GM23338 (cell line): ENCODE data around the gene C2orf81. TPM values are rescaled to one million over a fixed set of nuclear protein-coding genes. Genes with fewer than 3 reads are reported as not detected.

Experiments
- ATAC-seq: fragments of 200-7000 bp; cut with Tn5 transposase; 3 replicates; pipeline ENCODE4 v1.9.1; 2020
- DNase-seq: peaks from one replicate; pipeline ENCODE4 v3.0.0-alpha.2; 2015; ENCODE audit warnings: low spot score
- H2AFZ ChIP-seq: fragments of 200-600 bp; sonication (generic); 2 replicates; pipeline ENCODE4 v1.8.0; 2016; ENCODE audit warnings: antibody characterized with exemption, mild to moderate bottlenecking, moderate library complexity
- H3F3A ChIP-seq: fragments of 200-600 bp; sonication (generic); replicated peaks from 2 replicates; pipeline ENCODE4 v1.8.0; 2017; ENCODE audit warnings: antibody characterized with exemption, mixed run types, low read depth
- H3K27ac ChIP-seq: fragments of 200-600 bp; sonication (generic); 2 replicates; pipeline ENCODE4 v1.6.1; 2016; ENCODE audit warnings: low read depth
- H3K27me3 ChIP-seq: fragments of 200-600 bp; sonication (generic); 2 replicates; pipeline ENCODE4 v1.8.0; 2016; ENCODE audit warnings: mild to moderate bottlenecking, mixed run types, moderate library complexity; ENCODE audit not compliant: insufficient read depth
- H3K36me3 ChIP-seq: fragments of 200-600 bp; sonication (generic); 2 replicates; pipeline ENCODE4 v1.8.0; 2016; ENCODE audit warnings: mild to moderate bottlenecking; ENCODE audit not compliant: insufficient read depth
- H3K4me1 ChIP-seq: fragments of 200-600 bp; sonication (generic); 2 replicates; pipeline ENCODE4 v1.8.0; 2016; ENCODE audit warnings: mild to moderate bottlenecking, moderate library complexity; ENCODE audit not compliant: insufficient read depth
- H3K4me2 ChIP-seq: fragments of 200-600 bp; sonication (generic); 2 replicates; pipeline ENCODE4 v1.7.1; 2017; ENCODE audit warnings: mixed run types
- H3K4me3 ChIP-seq: fragments of 200-600 bp; sonication (generic); 2 replicates; pipeline ENCODE4 v1.6.1; 2016; ENCODE audit warnings: mixed run types
- H3K79me2 ChIP-seq: fragments of 200-600 bp; sonication (generic); replicated peaks from 2 replicates; pipeline ENCODE4 v1.8.0; 2017; ENCODE audit warnings: mild to moderate bottlenecking; ENCODE audit not compliant: insufficient read depth
- H3K9me2 ChIP-seq: fragments of 200-600 bp; sonication (generic); 2 replicates; pipeline ENCODE4 v1.8.0; 2017; ENCODE audit not compliant: insufficient read depth
- H4K20me1 ChIP-seq: fragments of 200-600 bp; sonication (generic); replicated peaks from 2 replicates; pipeline ENCODE4 v1.8.0; 2017; ENCODE audit warnings: mild to moderate bottlenecking; ENCODE audit not compliant: insufficient read depth
- H3K27ac Mint-ChIP-seq: 2 replicates; pipeline ENCODE4 v1.8.0; 2020; ENCODE audit warnings: inconsistent platforms, mild to moderate bottlenecking, moderate library complexity, mixed read lengths
- H3K27me3 Mint-ChIP-seq: 3 replicates; pipeline ENCODE4 v1.8.0; 2022; ENCODE audit warnings: low read depth, mild to moderate bottlenecking, moderate library complexity, mixed read lengths, inconsistent platforms; ENCODE audit not compliant: insufficient read depth, poor library complexity
- H3K36me3 Mint-ChIP-seq: 3 replicates; pipeline ENCODE4 v1.8.0; 2021; ENCODE audit warnings: low read depth, mild to moderate bottlenecking, inconsistent platforms, moderate library complexity, mixed read lengths
- H3K4me1 Mint-ChIP-seq: 3 replicates; pipeline ENCODE4 v1.8.0; 2020; ENCODE audit warnings: mild to moderate bottlenecking, inconsistent platforms, mixed read lengths
- H3K4me3 Mint-ChIP-seq: 3 replicates; pipeline ENCODE4 v1.8.0; 2021; ENCODE audit warnings: moderate library complexity, mild to moderate bottlenecking, inconsistent platforms, mixed read lengths
- H3K9me3 Mint-ChIP-seq: 3 replicates; pipeline ENCODE4 v1.8.0; 2020; ENCODE audit warnings: moderate library complexity, mild to moderate bottlenecking, inconsistent platforms, mixed read lengths
- CREB1 ChIP-seq: fragments of 250-450 bp; sonication (Bioruptor Pico); IDR thresholded peaks from 2 replicates; pipeline ENCODE4 v1.5.0; 2020; ENCODE audit warnings: low read depth, mild to moderate bottlenecking, moderate library complexity
- EZH2 ChIP-seq: fragments of 200-600 bp; sonication (generic); IDR thresholded peaks from one replicate; pipeline ENCODE4 v1.8.0; 2017; ENCODE audit warnings: antibody characterized with exemption, mild to moderate bottlenecking, low read depth; ENCODE audit not compliant: unreplicated experiment
- EZH2phosphoT487 ChIP-seq: fragments of 200-600 bp; sonication (generic); IDR thresholded peaks from one replicate; pipeline ENCODE4 v1.8.1; 2018; ENCODE audit warnings: antibody characterized with exemption; ENCODE audit not compliant: unreplicated experiment
- JUNB ChIP-seq: IDR thresholded peaks from one replicate; pipeline ENCODE4 v1.6.1; 2016; ENCODE audit warnings: antibody characterized with exemption; ENCODE audit not compliant: unreplicated experiment
- NANOG ChIP-seq: IDR thresholded peaks from 2 replicates; pipeline ENCODE4 v1.6.1; 2016; ENCODE audit warnings: antibody characterized with exemption, borderline replicate concordance
- POLR2AphosphoS5 ChIP-seq: IDR thresholded peaks from 2 replicates; pipeline ENCODE4 v1.6.1; 2016; ENCODE audit warnings: antibody characterized with exemption, low read depth
- REST ChIP-seq: IDR thresholded peaks from one replicate; pipeline ENCODE4 v1.6.1; 2018; ENCODE audit warnings: antibody characterized with exemption; ENCODE audit not compliant: unreplicated experiment
- ZNF114 ChIP-seq: fragments of 250-450 bp; sonication (Bioruptor Pico); IDR thresholded peaks from 2 replicates; pipeline ENCODE4 v1.5.0; 2020; ENCODE audit warnings: mild to moderate bottlenecking, moderate library complexity
- ZNF331 ChIP-seq: fragments of 250-450 bp; sonication (Bioruptor Pico); IDR thresholded peaks from 2 replicates; pipeline ENCODE4 v1.5.0; 2020; ENCODE audit warnings: low read depth, mild to moderate bottlenecking, moderate library complexity
- polyA plus RNA-seq: library from polyadenylated mRNA; unstranded; fragments of >200 nt; fragmentation: Nextera tagmentation; extraction: Ambion mirVana; gene quantifications from 2 replicates; pipeline ENCODE4 v1.2.1, GENCODE V29; 2016
- total RNA-seq: library from RNA; depleted of rRNA; stranded (reverse); fragments of >200 nt; shearing (Covaris generic); gene quantifications from 2 replicates; pipeline ENCODE4 v1.2.3, GENCODE V29; 2014
- TF ChIP-seq, protein P1 (sequence below): fragments of 250-450 bp; sonication (Bioruptor Pico); IDR thresholded peaks from 2 replicates; pipeline ENCODE4 v1.5.0; 2020; ENCODE audit warnings: mild to moderate bottlenecking, moderate library complexity

Gene C2orf81
- total and polyA plus RNA-seq, 2 experiments from 2014 or later, result 3.8 to 4.6 TPM

GRCh38 chr2:74414441-74414840, 7.0 kb downstream of the C2orf81 start:
- Histone ChIP-seq H4K20me1 (no peaks in the 10 kb centered on the region), H2AFZ (peak overlapping the region; percentile 97), H3K4me3 (peak overlapping the region; percentile 71), H3K79me2 (no peaks in the 10 kb centered on the region), H3F3A (0 out of 2 replicates have a peak, but pooled peaks cover 2% of the 10 kb centered on the region), H3K36me3 (no peaks in the 10 kb centered on the region), H3K9me2 (no peaks in the 10 kb centered on the region), H3K4me2 (peak overlapping the region; percentile 96), H3K27ac (no peak overlapping the region), H3K4me1 (peaks cover 16% of the 10 kb centered on the region), H3K27me3 (peaks cover 35% of the 10 kb centered on the region)
- peaks cover 13% of the 10 kb centered on the region; the same call in 2 of the 3 replicates for H3K4me1 Mint-ChIP-seq
- no peaks in the 10 kb centered on the region for H3K36me3 Mint-ChIP-seq
- peak overlapping the region; percentile 73; the same call in 2 of the 3 replicates for H3K4me3 Mint-ChIP-seq
- peak; percentile 47 for ATAC-seq
- no peaks in the 10 kb centered on the region for H3K9me3 Mint-ChIP-seq
- DNase-seq, result peak; percentile 59
- H3K27ac Mint-ChIP-seq, result no peak overlapping the region
- peaks cover 34% of the 10 kb centered on the region for H3K27me3 Mint-ChIP-seq
- no peak for TF ChIP-seq EZH2phosphoT487
- no peak for TF ChIP-seq EZH2
- no peak for TF ChIP-seq POLR2AphosphoS5
- no peak for TF ChIP-seq ZNF114 (CRISPR knock-in tag)
- TF ChIP-seq JUNB, result no peak
- TF ChIP-seq ZNF331 (CRISPR knock-in tag), result no peak
- TF ChIP-seq REST, result no peak

DNA sequence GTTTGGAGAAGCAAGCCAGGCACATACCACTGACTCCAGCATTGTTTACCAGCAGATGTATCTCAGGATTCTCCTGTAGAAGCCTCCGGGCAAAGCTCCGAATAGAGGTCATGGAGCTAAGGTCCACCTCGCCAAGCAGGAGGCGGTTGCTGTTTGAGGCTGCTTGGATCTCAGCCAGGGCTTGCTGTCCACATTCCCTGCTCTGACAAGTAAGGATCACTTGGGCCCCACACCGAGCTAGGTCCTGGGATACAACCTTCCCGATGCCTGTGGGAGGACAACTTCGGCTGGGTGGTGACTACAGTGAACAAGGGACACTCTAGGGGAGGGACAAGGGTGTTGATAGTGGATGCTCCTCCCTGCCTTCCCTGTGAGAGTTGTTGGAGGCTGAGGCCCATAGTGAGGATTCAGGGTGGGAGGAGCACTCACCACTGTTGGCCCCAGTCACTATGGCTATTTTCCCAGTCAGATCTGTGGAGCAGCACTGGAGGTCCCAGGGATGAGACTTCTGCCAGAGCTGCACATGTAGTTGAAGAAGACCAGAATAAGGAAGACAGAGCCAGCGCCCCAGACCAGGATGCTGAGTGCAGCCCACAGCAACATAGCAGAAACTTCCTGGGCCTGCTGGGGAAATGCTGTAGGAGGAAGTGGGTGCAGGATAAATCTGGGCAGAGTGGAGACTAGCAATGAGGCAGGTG, 8.3 kb downstream of the C2orf81 start:
- H3K36me3 ChIP-seq, result no peaks in the 10 kb centered on the region
- no peaks in the 10 kb centered on the region for H3K79me2 ChIP-seq
- no peaks in the 10 kb centered on the region for H3K9me2 ChIP-seq
- peaks cover 16% of the 10 kb centered on the region for H3K4me1 ChIP-seq
- Mint-ChIP-seq H3K4me3 (no peak overlapping the region), H3K36me3 (no peaks in the 10 kb centered on the region), H3K27ac (no peak overlapping the region), H3K27me3 (peaks cover 30% of the 10 kb centered on the region), H3K4me1 (peaks cover 13% of the 10 kb centered on the region; the same call in 2 of the 3 replicates), H3K9me3 (no peaks in the 10 kb centered on the region)
- H4K20me1 ChIP-seq, result no peaks in the 10 kb centered on the region
- DNase-seq (no peak), ATAC-seq (no peak)
- H3K4me2 ChIP-seq, result no peak overlapping the region
- no peak overlapping the region for H3K4me3 ChIP-seq
- H3K27ac ChIP-seq, result no peak overlapping the region
- H3K27me3 ChIP-seq, result peaks cover 35% of the 10 kb centered on the region
- no peak overlapping the region for H2AFZ ChIP-seq
- 0 out of 2 replicates have a peak, but pooled peaks cover 2% of the 10 kb centered on the region for H3F3A ChIP-seq
- TF ChIP-seq ZNF114 (CRISPR knock-in tag) (no peak), NANOG (no peak), EZH2 (no peak), ZNF331 (CRISPR knock-in tag) (no peak), POLR2AphosphoS5 (no peak), CREB1 (CRISPR knock-in tag) (no peak)
- TF ChIP-seq, protein P1, sequence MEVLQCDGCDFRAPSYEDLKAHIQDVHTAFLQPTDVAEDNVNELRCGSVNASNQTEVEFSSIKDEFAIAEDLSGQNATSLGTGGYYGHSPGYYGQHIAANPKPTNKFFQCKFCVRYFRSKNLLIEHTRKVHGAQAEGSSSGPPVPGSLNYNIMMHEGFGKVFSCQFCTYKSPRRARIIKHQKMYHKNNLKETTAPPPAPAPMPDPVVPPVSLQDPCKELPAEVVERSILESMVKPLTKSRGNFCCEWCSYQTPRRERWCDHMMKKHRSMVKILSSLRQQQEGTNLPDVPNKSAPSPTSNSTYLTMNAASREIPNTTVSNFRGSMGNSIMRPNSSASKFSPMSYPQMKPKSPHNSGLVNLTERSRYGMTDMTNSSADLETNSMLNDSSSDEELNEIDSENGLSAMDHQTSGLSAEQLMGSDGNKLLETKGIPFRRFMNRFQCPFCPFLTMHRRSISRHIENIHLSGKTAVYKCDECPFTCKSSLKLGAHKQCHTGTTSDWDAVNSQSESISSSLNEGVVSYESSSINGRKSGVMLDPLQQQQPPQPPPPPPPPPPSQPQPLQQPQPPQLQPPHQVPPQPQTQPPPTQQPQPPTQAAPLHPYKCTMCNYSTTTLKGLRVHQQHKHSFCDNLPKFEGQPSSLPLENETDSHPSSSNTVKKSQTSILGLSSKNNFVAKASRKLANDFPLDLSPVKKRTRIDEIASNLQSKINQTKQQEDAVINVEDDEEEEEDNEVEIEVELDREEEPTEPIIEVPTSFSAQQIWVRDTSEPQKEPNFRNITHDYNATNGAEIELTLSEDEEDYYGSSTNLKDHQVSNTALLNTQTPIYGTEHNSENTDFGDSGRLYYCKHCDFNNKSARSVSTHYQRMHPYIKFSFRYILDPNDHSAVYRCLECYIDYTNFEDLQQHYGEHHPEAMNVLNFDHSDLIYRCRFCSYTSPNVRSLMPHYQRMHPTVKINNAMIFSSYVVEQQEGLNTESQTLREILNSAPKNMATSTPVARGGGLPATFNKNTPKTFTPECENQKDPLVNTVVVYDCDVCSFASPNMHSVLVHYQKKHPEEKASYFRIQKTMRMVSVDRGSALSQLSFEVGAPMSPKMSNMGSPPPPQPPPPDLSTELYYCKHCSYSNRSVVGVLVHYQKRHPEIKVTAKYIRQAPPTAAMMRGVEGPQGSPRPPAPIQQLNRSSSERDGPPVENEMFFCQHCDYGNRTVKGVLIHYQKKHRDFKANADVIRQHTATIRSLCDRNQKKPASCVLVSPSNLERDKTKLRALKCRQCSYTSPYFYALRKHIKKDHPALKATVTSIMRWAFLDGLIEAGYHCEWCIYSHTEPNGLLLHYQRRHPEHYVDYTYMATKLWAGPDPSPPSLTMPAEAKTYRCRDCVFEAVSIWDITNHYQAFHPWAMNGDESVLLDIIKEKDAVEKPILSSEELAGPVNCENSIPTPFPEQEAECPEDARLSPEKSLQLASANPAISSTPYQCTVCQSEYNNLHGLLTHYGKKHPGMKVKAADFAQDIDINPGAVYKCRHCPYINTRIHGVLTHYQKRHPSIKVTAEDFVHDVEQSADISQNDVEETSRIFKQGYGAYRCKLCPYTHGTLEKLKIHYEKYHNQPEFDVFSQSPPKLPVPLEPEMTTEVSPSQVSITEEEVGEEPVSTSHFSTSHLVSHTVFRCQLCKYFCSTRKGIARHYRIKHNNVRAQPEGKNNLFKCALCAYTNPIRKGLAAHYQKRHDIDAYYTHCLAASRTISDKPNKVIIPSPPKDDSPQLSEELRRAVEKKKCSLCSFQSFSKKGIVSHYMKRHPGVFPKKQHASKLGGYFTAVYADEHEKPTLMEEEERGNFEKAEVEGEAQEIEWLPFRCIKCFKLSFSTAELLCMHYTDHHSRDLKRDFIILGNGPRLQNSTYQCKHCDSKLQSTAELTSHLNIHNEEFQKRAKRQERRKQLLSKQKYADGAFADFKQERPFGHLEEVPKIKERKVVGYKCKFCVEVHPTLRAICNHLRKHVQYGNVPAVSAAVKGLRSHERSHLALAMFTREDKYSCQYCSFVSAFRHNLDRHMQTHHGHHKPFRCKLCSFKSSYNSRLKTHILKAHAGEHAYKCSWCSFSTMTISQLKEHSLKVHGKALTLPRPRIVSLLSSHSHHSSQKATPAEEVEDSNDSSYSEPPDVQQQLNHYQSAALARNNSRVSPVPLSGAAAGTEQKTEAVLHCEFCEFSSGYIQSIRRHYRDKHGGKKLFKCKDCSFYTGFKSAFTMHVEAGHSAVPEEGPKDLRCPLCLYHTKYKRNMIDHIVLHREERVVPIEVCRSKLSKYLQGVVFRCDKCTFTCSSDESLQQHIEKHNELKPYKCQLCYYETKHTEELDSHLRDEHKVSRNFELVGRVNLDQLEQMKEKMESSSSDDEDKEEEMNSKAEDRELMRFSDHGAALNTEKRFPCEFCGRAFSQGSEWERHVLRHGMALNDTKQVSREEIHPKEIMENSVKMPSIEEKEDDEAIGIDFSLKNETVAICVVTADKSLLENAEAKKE (CRISPR knock-in tag), result no peak
